Ectodermal cell (in vitro differentiated cells): ENCODE results near the gene CCDC89.
"Not testable (repeated sequence)": the region's sequence is repeated elsewhere in the genome, so short reads cannot be mapped to it uniquely, and the experiment has no call there.

Experiments
- H3K27ac ChIP-seq: 2 replicates; pipeline ENCODE4 v1.7.0; 2013; ENCODE audit warnings: mild to moderate bottlenecking, low read depth, low read length; ENCODE audit not compliant: insufficient read depth, poor library complexity, severe bottlenecking
- H3K27me3 ChIP-seq: 2 replicates; pipeline ENCODE4 v1.7.0; 2013; ENCODE audit warnings: mild to moderate bottlenecking, low read length; ENCODE audit not compliant: insufficient read depth, control insufficient read depth, poor library complexity, severe bottlenecking
- H3K36me3 ChIP-seq: one replicate; pipeline ENCODE4 v1.7.0; 2013; ENCODE audit warnings: low read length; ENCODE audit not compliant: control insufficient read depth, insufficient read depth
- H3K4me1 ChIP-seq: one replicate; pipeline ENCODE4 v1.7.0; 2013; ENCODE audit warnings: low read length; ENCODE audit not compliant: control insufficient read depth, insufficient read depth
- H3K4me3 ChIP-seq: 2 replicates; pipeline ENCODE4 v1.7.0; 2013; ENCODE audit warnings: low read depth, low read length, control low read depth; ENCODE audit not compliant: insufficient read depth
- H3K9me3 ChIP-seq: 2 replicates; pipeline ENCODE4 v1.7.0; 2013; ENCODE audit warnings: mild to moderate bottlenecking, low read length, moderate library complexity; ENCODE audit not compliant: control insufficient read depth
- WGBS, 2 experiments: methylation state at CpG; one replicate each; pipeline ENCODE4 v1.1.7; 2013; ENCODE audit warnings: missing lambda C conversion rate in 2 of 2; 5-methylcytosine and 5-hydroxymethylcytosine counted together

The CCDC89 gene

DNA sequence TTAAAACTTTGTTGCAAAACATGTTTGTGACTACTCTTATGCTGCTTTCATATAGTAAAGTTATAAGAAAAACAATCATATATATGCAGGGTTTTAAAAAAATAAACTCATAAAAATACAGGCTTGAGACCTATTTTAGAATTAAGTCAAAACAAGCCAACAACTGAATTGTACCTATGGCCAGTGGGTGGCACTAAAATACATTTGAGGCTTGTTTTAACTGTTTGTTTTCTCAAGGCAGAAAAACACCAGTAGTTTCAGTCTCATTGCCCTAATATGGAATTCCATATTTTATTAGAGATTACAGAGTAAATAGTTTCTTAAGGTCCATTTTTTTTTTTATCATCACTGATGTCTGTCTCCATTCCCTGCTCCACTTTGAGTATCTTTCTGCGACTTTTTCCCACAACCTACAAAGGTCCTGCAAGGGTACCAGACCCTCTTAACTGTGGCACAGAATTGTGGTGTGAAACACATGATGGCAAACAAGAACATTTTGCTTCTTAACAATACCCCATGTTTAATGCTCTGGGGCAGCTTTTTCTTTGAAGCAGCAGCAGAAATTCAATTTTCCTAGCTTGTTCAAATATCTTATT is 8.5 kb upstream of the CCDC89 start:
- WGBS, 2 experiments = 94 to 97% methylated on average over 1 of the region's 1 CpG

GRCh38 chr11:85685125-85685819 is 723 bp downstream of the CCDC89 start:
- Histone ChIP-seq H3K36me3 (no peaks in the 10 kb centered on the region), H3K27me3 (no peaks in the 10 kb centered on the region), H3K4me3 (no peak overlapping the region), H3K27ac (no peak overlapping the region), H3K4me1 (no peaks in the 10 kb centered on the region), H3K9me3 (no peaks in the 10 kb centered on the region)
- WGBS, 2 experiments = 90 to 92% methylated on average over 15 of the region's 15 CpGs

More for the DNA sequence above, 8.5 kb upstream of the CCDC89 start:
- no peak overlapping the region for H3K27ac ChIP-seq
- H3K4me1 ChIP-seq = no peaks in the 10 kb centered on the region
- no peaks in the 10 kb centered on the region for H3K36me3 ChIP-seq
- no peaks in the 10 kb centered on the region for H3K27me3 ChIP-seq
- no peak overlapping the region for H3K4me3 ChIP-seq
- no peaks in the 10 kb centered on the region for H3K9me3 ChIP-seq

GRCh38 chr11:85682330-85683305 is 3.4 kb downstream of the CCDC89 start:
- 95 to 96% methylated on average over 42 to 43 of the region's 43 CpGs for WGBS, 2 experiments

DNA sequence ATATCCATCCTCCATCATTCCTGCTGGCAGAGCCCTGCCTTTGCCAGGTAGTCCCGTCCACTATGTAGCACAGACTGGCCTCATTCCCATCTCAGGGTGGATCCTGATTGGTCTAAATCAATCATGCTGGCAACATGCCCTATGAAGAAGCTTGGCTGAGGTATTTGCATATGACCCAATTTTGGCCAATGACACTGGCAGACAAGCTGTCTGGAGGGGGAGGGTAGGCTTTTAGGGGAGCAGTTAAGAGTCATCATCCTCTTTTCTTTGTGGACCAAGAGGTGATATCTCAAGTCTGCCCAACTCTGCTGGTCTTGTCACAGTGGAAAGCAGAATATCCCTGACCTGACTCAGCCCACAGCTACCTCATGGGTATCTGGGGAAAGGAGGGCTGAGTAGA is 5.1 kb downstream of the CCDC89 start:
- Histone ChIP-seq H3K9me3 (no peaks in the 10 kb centered on the region), H3K27me3 (no peaks in the 10 kb centered on the region), H3K36me3 (no peaks in the 10 kb centered on the region), H3K4me1 (peaks cover 2% of the 10 kb centered on the region), H3K27ac (no peak overlapping the region), H3K4me3 (no peak overlapping the region)
- 74 to 81% methylated on average over 1 of the region's 1 CpG for WGBS, 2 experiments

More at GRCh38 chr11:85682330-85683305, 3.4 kb downstream of the CCDC89 start:
- no peaks in the 10 kb centered on the region for H3K9me3 ChIP-seq
- no peaks in the 10 kb centered on the region for H3K36me3 ChIP-seq
- no peak overlapping the region for H3K27ac ChIP-seq
- no peaks in the 10 kb centered on the region for H3K27me3 ChIP-seq
- no peak overlapping the region for H3K4me3 ChIP-seq
- peaks cover 2% of the 10 kb centered on the region for H3K4me1 ChIP-seq

DNA sequence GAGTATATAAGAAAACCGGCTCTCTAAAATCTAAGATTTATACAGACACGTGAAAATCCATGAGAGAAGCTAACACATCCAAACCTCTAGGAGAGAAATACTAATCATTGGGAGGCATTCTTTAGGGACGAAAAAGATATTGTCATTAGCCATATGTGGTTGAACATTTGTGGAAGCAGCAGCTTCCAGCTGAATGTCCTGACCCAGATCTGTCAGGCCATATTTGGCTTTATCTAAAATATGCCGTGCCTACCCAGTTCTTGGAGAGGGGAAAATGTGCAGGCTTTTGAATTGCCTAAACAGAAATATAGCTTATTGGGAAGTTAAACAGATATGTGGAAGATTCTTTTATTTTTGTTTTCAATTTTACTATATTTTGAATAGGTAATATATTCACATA is 6.4 kb downstream of the CCDC89 start:
- Histone ChIP-seq H3K4me1 (peaks cover 2% of the 10 kb centered on the region), H3K36me3 (no peaks in the 10 kb centered on the region), H3K27me3 (no peaks in the 10 kb centered on the region), H3K9me3 (no peaks in the 10 kb centered on the region), H3K27ac (no peak overlapping the region), H3K4me3 (no peak overlapping the region)
- WGBS, 2 experiments = 76 to 81% methylated on average over 4 of the region's 4 CpGs

GRCh38 chr11:85673393-85673792 is 12.6 kb downstream of the CCDC89 start:
- H3K9me3 ChIP-seq = no peaks in the 10 kb centered on the region
- H3K27me3 ChIP-seq = no peaks in the 10 kb centered on the region
- no peaks in the 10 kb centered on the region for H3K4me1 ChIP-seq
- 96 to 100% methylated on average over 3 of the region's 3 CpGs for WGBS, 2 experiments
- no peak overlapping the region for H3K27ac ChIP-seq
- no peak overlapping the region for H3K4me3 ChIP-seq
- H3K36me3 ChIP-seq = no peaks in the 10 kb centered on the region

GRCh38 chr11:85672105-85672902 is 13.7 kb downstream of the CCDC89 start:
- Histone ChIP-seq H3K36me3 (no peaks in the 10 kb centered on the region), H3K4me1 (no peaks in the 10 kb centered on the region), H3K27ac (no peak overlapping the region), H3K27me3 (no peaks in the 10 kb centered on the region), H3K4me3 (no peak overlapping the region), H3K9me3 (no peaks in the 10 kb centered on the region)
- 82 to 87% methylated on average over 8 of the region's 8 CpGs for WGBS, 2 experiments

- not testable (repeated sequence) for H3K4me1 ChIP-seq, H3K27me3 ChIP-seq, H3K4me3 ChIP-seq, H3K36me3 ChIP-seq, H3K27ac ChIP-seq, H3K9me3 ChIP-seq
Measured at GRCh38 chr11:85670949-85671663, 14.9 kb downstream of the CCDC89 start.

DNA sequence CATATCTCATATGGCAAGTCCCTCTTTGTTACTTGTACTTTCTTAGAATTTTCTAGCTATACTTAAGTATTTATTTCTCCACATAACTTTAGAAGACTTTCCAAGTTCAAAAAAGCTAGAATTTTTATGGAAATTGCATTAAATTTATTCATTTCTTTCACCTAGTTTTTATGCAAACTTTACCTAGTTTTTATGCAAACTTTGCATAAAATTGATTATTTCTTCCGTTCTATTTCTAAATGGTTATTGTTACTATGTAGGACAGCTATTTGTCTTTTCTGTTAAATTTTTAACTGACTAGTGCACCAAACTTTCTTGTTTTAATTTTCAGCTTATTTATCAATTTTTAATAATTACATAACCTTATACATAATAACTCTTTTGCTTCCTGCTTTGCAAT is 17.8 kb downstream of the CCDC89 start:
- WGBS, 2 experiments = no CpG with 5 or more reads among the region's 1 CpG
- Histone ChIP-seq H3K9me3 (no peaks in the 10 kb centered on the region), H3K4me3 (no peak overlapping the region), H3K4me1 (no peaks in the 10 kb centered on the region), H3K36me3 (no peaks in the 10 kb centered on the region), H3K27me3 (no peaks in the 10 kb centered on the region), H3K27ac (no peak overlapping the region)
